Kidney (tissue), 14 donors: Measurements from ENCODE around the gene GGT6. TPM values are rescaled to one million over a fixed set of nuclear protein-coding genes. Genes with fewer than 3 reads are reported as not detected.

Source experiments
- DNase-seq, 5 donors: peaks; one replicate each; pipeline ENCODE4 v3.0.0-alpha.2; 2013 to 2020
- FAIRE-seq: peaks from 2 replicates; lab custom pipeline; 2012; peaks lifted over from hg19 to GRCh38; lab: Jason Lieb, UNC
- H3K27ac ChIP-seq, 2 donors: one replicate each; pipeline ENCODE4 v1.7.0; 2013; ENCODE audit warnings: low read depth in 2 of 2, low read length in 2 of 2, inconsistent platforms in 1 of 2
- H3K27me3 ChIP-seq: one replicate; pipeline ENCODE4 v1.7.1; 2013; ENCODE audit warnings: low read length, inconsistent platforms; ENCODE audit not compliant: control insufficient read depth, insufficient read depth
- H3K36me3 ChIP-seq, 3 donors: one replicate each; pipeline versions ENCODE4 v1.7.0 to v1.7.1; 2013; ENCODE audit warnings: low read length in 3 of 3, control low read depth in 1 of 3, inconsistent platforms in 1 of 3; ENCODE audit not compliant: insufficient read depth in 3 of 3, control insufficient read depth in 2 of 3
- H3K4me1 ChIP-seq, 3 donors: one replicate each; pipeline versions ENCODE4 v1.7.0 to v1.7.1; 2013; ENCODE audit warnings: low read length in 3 of 3, inconsistent platforms in 1 of 3, low read depth in 1 of 3; ENCODE audit not compliant: control insufficient read depth in 2 of 3, insufficient read depth in 2 of 3
- H3K4me3 ChIP-seq, 3 donors: one replicate each; pipeline versions ENCODE4 v1.7.0 to v1.8.1; 2013; ENCODE audit warnings: low read length in 3 of 3, control low read depth in 1 of 3, inconsistent platforms in 1 of 3
- H3K9ac ChIP-seq, 3 donors: one replicate each; pipeline versions ENCODE4 v1.7.0 to v1.7.1; 2013; ENCODE audit warnings: low read length in 3 of 3, control low read depth in 1 of 3, inconsistent platforms in 1 of 3
- H3K9me3 ChIP-seq, 3 donors: one replicate each; pipeline versions ENCODE4 v1.7.0 to v1.7.1; 2013; ENCODE audit warnings: low read length in 3 of 3, control low read depth in 1 of 3, inconsistent platforms in 1 of 3; ENCODE audit not compliant: control insufficient read depth in 2 of 3, insufficient read depth in 1 of 3
- CTCF ChIP-seq: IDR thresholded peaks from 3 replicates; pipeline ENCODE4 v1.5.1; 2012; ENCODE audit warnings: mild to moderate bottlenecking, moderate library complexity, borderline replicate concordance; ENCODE audit not compliant: insufficient read depth; ENCODE audit errors: extremely low read depth
- intact Hi-C: fragments of 100-400 bp; cut with DNase I; formaldehyde crosslinking; loops from one replicate; pipeline ENCODE4 v1.11.1; 2022
- polyA plus RNA-seq: library from polyadenylated mRNA; stranded (reverse); fragments of 350-450 nt; fragmentation: Illumina TruSeq; extraction: RNeasy Lipid Tissue Mini Kit (QIAGEN cat#74804); gene quantifications from one replicate; pipeline ENCODE4 v1.2.3, GENCODE V29; 2014; ENCODE audit warnings: low read depth, low replicate concordance; ENCODE audit not compliant: insufficient read depth
- total RNA-seq: library from RNA; stranded (reverse); fragmentation: NEBNext Ultra II Directional; extraction: Animal tissue kit (Norgen Biotek cat#: 25700); gene quantifications from one replicate; pipeline ENCODE4 v1.2.1, GENCODE V29; 2021
- donor health status: control.
- donor health status: control.
- donor health status: control.
- donor health status: control.
- donor health status: control.
- donor health status: DM: yes; HTN: yes; CAD: no.
- donor health status: Normal renal cell carcinoma (clear cell type).

Gene GGT6
- total and polyA plus RNA-seq, 2 donors from 2014 or later, result 16.8 to 51.4 TPM

- intact Hi-C loops, result no loop called here
- no peak for TF ChIP-seq CTCF
- Histone ChIP-seq H3K9me3 (no peaks in the 10 kb centered on the region), H3K4me3 (no peak overlapping the region), H3K36me3 (no peaks in the 10 kb centered on the region), H3K27me3 (no peaks in the 10 kb centered on the region), H3K27ac (peak overlapping the region; percentile 41 to 74), H3K9ac (no peak overlapping the region), H3K4me1 (peaks cover 0 to 29% (median 24%) of the 10 kb centered on the region in 3 donors)
- DNase-seq (peak in 3 of 5 donors; percentile 51 to 76 (median 64)), FAIRE-seq (no peak)
Observed at GRCh38 chr17:4513113-4514032, 47.0 kb downstream of the GGT6 start.

GRCh38 chr17:4512156-4513112 is 47.9 kb downstream of the GGT6 start:
- Histone ChIP-seq H3K4me1 (peaks cover 0 to 36% (median 24%) of the 10 kb centered on the region in 3 donors), H3K27me3 (no peaks in the 10 kb centered on the region), H3K9me3 (no peaks in the 10 kb centered on the region), H3K9ac (no peak overlapping the region), H3K36me3 (no peaks in the 10 kb centered on the region), H3K4me3 (no peak overlapping the region), H3K27ac (no peak overlapping the region)
- DNase-seq (no peak), FAIRE-seq (no peak)
- intact Hi-C loops, result no loop called here
- no peak for TF ChIP-seq CTCF

- Histone ChIP-seq H3K27me3 (no peaks in the 10 kb centered on the region), H3K9ac (no peak overlapping the region), H3K4me1 (peaks cover 0 to 41% (median 32%) of the 10 kb centered on the region in 3 donors), H3K9me3 (no peaks in the 10 kb centered on the region), H3K4me3 (no peak overlapping the region), H3K36me3 (no peaks in the 10 kb centered on the region), H3K27ac (no peak overlapping the region)
- DNase-seq, result no peak
- FAIRE-seq, result no peak
- intact Hi-C loops, result no loop called here
- TF ChIP-seq CTCF, result no peak
Observed at GRCh38 chr17:4511199-4511932, 49.0 kb downstream of the GGT6 start.
